ENCODE measurements around the gene TUBA1B.
A peak's percentile ranks its signal among the peaks of the same experiment; 100 is the strongest.
"Not testable (repeated sequence)": the region's sequence is repeated elsewhere in the genome, so short reads cannot be mapped to it uniquely, and the experiment has no call there.

Gene TUBA1B

DNA sequence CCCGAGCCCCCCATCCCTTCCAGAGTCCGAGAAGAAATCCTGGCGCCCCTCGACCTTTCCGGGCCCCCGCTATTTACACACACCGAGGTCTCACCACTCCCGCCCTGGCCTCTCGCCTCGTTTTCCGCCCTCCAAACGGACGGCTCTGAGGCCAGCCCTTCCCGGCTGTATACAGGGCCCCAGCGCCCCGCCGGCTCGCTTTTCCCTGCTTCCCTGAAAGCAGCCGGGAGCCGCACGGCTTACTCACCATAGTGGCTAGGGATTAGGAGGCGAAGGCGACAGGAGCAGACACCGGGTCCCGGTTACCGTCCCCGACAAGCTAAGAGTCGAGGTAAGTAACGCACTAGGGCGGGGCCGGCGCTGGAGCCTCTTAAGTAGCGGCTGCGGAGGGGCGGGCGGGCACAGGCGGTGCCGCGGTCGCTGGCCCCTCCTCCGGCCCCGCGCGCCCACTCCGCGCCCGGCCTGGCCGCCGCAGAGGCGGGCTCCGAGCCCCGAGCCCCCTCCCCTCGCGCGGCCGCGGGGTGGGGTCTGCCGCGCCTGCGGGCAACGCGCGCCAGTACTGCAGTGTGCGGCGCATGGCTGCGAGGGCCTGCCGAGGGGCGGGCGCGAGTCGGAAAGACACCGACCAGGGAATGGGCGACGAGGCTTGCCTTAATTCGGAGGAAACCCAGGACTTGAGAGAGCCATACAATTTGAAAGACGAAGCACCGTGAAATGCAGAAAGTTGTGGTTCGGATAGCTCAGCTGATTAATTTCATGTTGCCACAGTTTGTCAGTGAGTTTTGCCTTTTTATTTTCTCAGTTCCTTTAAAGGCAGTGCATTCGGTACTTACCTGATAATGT lies at the start of gene TUBA1B:
TUBA1B (minus strand) TSS at position 345 of the 843 bp plus-strand sequence; CDS start at position 250, 95 bp downstream.
- peak; percentile 75 for DNase-seq (ENCODE audit: extremely low read depth, low read depth)
- TF ChIP-seq, protein P1, sequence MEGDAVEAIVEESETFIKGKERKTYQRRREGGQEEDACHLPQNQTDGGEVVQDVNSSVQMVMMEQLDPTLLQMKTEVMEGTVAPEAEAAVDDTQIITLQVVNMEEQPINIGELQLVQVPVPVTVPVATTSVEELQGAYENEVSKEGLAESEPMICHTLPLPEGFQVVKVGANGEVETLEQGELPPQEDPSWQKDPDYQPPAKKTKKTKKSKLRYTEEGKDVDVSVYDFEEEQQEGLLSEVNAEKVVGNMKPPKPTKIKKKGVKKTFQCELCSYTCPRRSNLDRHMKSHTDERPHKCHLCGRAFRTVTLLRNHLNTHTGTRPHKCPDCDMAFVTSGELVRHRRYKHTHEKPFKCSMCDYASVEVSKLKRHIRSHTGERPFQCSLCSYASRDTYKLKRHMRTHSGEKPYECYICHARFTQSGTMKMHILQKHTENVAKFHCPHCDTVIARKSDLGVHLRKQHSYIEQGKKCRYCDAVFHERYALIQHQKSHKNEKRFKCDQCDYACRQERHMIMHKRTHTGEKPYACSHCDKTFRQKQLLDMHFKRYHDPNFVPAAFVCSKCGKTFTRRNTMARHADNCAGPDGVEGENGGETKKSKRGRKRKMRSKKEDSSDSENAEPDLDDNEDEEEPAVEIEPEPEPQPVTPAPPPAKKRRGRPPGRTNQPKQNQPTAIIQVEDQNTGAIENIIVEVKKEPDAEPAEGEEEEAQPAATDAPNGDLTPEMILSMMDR (IDR thresholded peaks at IDR 0.05; ENCODE audit: low read depth, low read length): no peak

DNA sequence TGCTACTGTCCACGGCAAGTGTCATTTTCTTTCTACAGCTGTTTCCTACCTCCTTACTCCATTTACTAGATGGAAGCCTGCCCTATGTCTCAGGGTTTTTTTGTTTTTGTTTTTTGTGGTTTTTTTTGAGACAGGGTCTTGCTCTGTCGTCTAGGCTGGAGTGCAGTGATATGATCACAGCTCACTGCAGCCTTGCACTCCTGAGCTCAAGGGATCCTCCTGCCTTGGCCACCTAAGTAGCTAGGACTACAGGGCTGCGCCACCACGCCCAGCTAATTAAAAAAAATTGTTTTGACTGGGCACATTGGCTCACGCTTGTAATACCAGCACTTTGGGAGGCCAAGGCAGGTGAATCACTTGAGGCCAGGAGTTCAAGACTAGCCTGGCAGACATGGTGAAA lies 43.0 kb upstream of the TUBA1B start:
- no peak for DNase-seq (ENCODE audit: extremely low read depth, low read depth)
- TF ChIP-seq, protein P1 (IDR thresholded peaks at IDR 0.05; ENCODE audit: low read depth, low read length): no peak

DNA sequence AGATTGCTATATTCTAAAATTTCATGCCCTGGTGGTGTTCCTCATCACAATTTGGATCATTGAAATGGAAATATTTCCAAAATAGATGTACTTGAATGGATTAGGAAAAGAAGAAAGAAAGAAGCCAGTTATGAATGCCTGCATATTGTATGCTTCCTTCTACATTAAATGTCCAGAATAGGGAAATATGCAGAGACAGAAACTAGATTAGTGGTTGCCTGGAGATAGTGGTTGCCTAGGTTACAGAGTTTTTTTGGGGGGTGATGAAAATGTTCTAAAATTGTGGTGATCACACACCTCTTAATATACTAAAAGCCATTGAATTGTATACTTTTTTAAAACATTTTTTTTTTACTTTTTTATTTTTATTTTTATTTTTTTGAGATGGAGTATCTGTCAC lies 39.7 kb upstream of the TUBA1B start:
- no peak for DNase-seq (ENCODE audit: extremely low read depth, low read depth)
- TF ChIP-seq, protein P1 (IDR thresholded peaks at IDR 0.05; ENCODE audit: low read depth, low read length): no peak

DNA sequence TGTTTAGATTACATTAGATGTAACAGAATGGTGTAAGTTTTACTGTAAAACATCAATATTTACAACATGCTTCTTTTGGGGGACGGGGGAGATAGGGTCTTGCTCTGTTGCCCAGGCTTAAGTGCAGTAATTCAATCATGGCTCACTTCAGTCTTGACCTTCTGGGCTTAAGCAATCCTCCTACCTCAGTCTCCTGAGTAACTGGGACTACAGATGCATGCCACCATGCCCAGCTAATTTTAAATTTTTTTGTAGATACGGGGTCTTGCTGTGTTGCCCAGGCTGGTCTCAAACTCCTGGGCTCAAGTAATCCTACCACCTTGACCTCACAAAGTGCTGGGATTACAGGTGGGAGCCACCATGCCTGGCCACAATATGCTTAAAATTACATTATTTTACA lies 33.9 kb upstream of the TUBA1B start:
- DNase-seq (ENCODE audit: extremely low read depth, low read depth): no peak
- TF ChIP-seq, protein P1 (IDR thresholded peaks at IDR 0.05; ENCODE audit: low read depth, low read length): no peak

DNA sequence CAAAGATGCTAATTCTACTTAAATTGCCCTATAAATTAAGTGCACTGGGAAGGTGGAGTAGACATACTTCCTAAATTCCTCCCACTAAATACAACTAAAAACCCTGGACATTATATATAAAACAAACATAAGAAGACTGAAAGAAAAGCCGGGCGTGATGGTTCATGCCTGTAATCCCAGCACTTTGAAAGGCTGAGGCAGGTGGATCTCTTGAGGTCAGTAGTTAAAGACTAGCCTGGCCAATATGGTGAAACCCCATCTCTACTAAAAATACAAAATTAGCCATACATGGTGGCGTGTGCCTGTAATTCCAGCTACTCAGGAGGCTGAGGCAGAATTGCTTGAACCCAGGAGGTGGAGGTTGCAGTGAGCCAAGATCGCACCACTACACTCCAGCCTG lies 30.7 kb upstream of the TUBA1B start:
- DNase-seq (ENCODE audit: extremely low read depth, low read depth): not testable (repeated sequence)

DNA sequence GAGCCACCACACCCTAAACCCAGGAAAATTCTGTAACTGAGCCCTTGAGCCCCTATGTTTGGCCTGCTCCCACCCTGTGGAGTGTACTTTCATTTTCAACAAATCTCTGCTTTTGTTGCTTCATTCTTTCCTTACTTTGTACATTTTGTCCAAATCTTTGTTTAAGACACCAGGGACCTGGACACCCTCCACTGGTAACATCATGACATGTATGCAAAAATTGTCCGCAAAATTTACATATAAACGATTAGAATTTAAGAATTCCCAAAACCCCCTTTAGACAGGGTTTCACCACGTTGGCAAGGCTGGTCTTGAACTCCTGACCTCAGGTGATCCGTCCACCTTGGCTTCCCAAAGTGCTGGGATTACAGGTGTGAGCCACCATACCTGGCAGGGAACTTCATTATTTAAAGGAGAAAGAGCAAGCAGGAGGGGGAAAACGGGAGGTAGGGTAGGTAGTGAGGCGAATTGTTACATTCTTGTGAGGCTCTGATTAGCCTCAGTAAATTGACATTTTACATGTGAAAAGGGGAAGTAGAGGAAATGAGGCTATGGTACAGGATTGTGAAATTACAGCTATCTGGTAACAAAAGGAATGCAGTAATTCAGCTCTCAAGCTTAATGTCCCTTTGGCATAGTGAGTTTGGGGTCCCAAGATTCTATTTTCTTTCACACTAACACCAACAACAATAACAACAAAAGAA lies 30.0 kb upstream of the TUBA1B start:
- TF ChIP-seq, protein P1 (IDR thresholded peaks at IDR 0.05; ENCODE audit: low read depth, low read length): no peak
- no peak for DNase-seq (ENCODE audit: extremely low read depth, low read depth)

DNA sequence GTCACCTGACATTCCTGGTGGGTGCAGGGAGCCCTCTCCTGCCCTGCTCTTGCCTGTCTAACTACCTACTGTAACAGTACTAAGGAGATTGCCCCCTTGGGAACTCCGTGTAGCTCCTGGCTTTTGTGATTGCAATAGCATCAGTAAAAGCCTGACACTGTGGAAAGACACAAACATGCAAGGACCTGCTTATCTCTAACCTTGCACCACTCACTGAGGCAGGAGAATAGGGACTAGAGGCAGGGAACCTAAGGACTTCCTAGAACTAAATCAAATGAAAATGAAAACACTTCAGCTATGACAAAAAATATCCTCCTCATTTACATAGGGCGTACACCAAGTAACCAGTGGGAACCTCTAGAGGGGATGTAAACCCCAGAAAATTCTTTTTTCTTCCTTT lies 29.2 kb upstream of the TUBA1B start:
- TF ChIP-seq, protein P1 (IDR thresholded peaks at IDR 0.05; ENCODE audit: low read depth, low read length): no peak
- DNase-seq (ENCODE audit: extremely low read depth, low read depth): no peak

Measured in AG09319 (cell line).